Measurements from ENCODE around the gene DMP1. TPM values are rescaled to one million over a fixed set of nuclear protein-coding genes. Genes with fewer than 3 reads are reported as not detected.
"Not testable (repeated sequence)": the region's sequence is repeated elsewhere in the genome, so short reads cannot be mapped to it uniquely, and the experiment has no call there.

The DMP1 gene
- total RNA-seq, 1 experiment from 2014 or later, result not detected

DNA sequence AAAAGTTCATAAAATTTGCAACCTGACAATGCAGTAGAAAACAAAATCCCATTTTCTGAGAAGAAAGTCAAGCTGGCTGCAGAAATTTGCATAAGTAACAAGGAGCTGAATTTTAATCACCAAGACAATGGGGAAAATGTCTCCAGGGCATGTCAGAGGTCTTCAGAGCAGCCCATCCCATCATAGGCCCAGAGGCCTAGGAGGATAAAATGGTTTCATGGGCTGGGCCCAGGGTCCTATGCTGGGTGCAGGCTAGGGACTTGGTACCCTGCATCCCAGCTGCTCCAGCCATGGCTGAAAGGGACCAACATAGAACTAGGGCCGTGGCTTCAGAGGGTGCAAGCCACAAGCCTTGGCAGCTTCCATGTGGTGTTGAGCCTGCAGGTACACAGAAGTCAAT, 42.0 kb downstream of the DMP1 start:
- not testable (repeated sequence) for H3K36me3 ChIP-seq (ENCODE audit: insufficient read depth, low read length); H3K9me2 ChIP-seq (replicated peaks; ENCODE audit: insufficient read depth, low read length); H3K9me3 ChIP-seq (ENCODE audit: low read length); H3K4me2 ChIP-seq (ENCODE audit: low read depth, low read length, poor library complexity, severe bottlenecking); H4K20me1 ChIP-seq (ENCODE audit: insufficient read depth, low read depth, low read length); H3K79me2 ChIP-seq (ENCODE audit: low read length); H3K27ac ChIP-seq (ENCODE audit: low read length); H3K4me3 ChIP-seq (ENCODE audit: low read length); H3K9ac ChIP-seq (ENCODE audit: low read length); H3K4me1 ChIP-seq (ENCODE audit: low read length); DNase-seq; H3K27me3 ChIP-seq (ENCODE audit: low read length); H2AFZ ChIP-seq (ENCODE audit: low read length)

DNA sequence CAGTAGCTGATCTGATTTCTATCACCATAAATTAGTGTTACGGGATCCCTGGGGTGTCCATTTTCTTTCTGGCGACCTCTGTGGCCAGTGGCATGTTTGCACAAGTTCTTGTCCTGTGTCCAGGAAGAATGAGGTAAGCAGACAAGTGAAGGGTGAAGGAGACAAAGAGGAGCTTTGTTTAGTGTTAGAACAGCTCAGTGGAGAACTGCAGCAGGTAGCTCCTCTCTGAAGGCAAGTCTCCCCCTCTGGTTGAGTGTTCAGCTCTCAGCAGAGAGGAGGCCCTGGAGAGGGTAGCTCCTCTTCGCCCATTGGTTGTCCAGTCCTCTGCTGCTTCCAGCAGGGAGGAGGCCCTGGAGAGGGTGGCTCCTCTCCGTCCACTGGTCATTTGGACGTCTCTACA, 47.2 kb downstream of the DMP1 start:
- no peak overlapping the region for H3K4me3 ChIP-seq (ENCODE audit: low read length)
- H2AFZ ChIP-seq (ENCODE audit: low read length), result no peak overlapping the region
- no peak for DNase-seq
- H3K9me3 ChIP-seq (ENCODE audit: low read length), result no peaks in the 10 kb centered on the region
- H3K36me3 ChIP-seq (ENCODE audit: insufficient read depth, low read length), result no peaks in the 10 kb centered on the region
- H3K79me2 ChIP-seq (ENCODE audit: low read length), result no peaks in the 10 kb centered on the region
- H4K20me1 ChIP-seq (ENCODE audit: insufficient read depth, low read depth, low read length), result no peaks in the 10 kb centered on the region
- no peaks in the 10 kb centered on the region for H3K27me3 ChIP-seq (ENCODE audit: low read length)
- H3K4me2 ChIP-seq (ENCODE audit: low read depth, low read length, poor library complexity, severe bottlenecking), result no peak overlapping the region
- no peaks in the 10 kb centered on the region for H3K9me2 ChIP-seq (replicated peaks; ENCODE audit: insufficient read depth, low read length)
- H3K9ac ChIP-seq (ENCODE audit: low read length), result no peak overlapping the region
- H3K4me1 ChIP-seq (ENCODE audit: low read length), result no peaks in the 10 kb centered on the region
- H3K27ac ChIP-seq (ENCODE audit: low read length), result no peak overlapping the region

DNA sequence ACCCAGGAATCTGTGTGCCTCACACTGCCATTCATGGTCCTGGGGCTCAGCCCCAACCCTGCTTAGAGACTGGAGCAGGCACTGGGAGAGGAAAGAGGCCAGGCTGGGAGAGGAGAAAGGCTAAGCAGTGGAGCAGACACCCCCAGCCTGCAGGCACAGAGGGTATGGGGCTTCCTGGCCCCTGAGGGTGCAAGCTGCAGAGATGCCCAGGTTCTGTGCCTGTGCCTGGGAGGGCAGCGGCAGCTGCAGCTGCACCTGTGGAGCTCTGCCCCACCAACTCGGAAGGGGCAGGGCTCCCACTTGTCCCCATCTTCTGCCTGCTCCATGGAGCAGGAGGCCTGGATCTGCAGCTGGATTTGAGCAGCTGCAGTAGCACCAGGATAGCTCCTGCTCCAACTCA, 47.9 kb downstream of the DMP1 start:
- H3K9ac ChIP-seq (ENCODE audit: low read length), result no peak overlapping the region
- no peaks in the 10 kb centered on the region for H3K36me3 ChIP-seq (ENCODE audit: insufficient read depth, low read length)
- H3K9me3 ChIP-seq (ENCODE audit: low read length), result no peaks in the 10 kb centered on the region
- no peaks in the 10 kb centered on the region for H3K9me2 ChIP-seq (replicated peaks; ENCODE audit: insufficient read depth, low read length)
- DNase-seq, result no peak
- no peak overlapping the region for H3K4me3 ChIP-seq (ENCODE audit: low read length)
- no peaks in the 10 kb centered on the region for H3K79me2 ChIP-seq (ENCODE audit: low read length)
- no peak overlapping the region for H2AFZ ChIP-seq (ENCODE audit: low read length)
- no peak overlapping the region for H3K4me2 ChIP-seq (ENCODE audit: low read depth, low read length, poor library complexity, severe bottlenecking)
- H3K27ac ChIP-seq (ENCODE audit: low read length), result no peak overlapping the region
- no peaks in the 10 kb centered on the region for H3K4me1 ChIP-seq (ENCODE audit: low read length)
- no peaks in the 10 kb centered on the region for H4K20me1 ChIP-seq (ENCODE audit: insufficient read depth, low read depth, low read length)
- H3K27me3 ChIP-seq (ENCODE audit: low read length), result no peaks in the 10 kb centered on the region

DNA sequence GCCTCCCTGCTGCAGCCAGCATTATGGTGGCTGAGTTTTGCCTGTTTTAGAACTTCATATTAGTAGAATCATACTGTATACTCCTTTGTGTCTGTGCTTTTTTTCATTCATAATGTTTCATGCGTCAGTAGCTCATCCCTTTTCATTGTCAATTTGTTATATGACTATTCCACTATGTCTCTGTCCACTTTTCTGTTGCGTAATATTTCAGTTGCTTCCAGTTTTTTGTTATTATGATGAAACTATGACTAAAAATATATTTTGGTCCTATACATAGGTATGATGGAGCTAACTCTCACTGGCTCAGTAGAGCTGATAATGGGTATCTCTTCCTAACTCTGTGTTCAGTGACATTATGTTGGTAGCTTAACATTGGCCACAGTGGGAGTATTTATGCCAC, 48.3 kb downstream of the DMP1 start:
- no peaks in the 10 kb centered on the region for H3K4me1 ChIP-seq (ENCODE audit: low read length)
- H3K9me2 ChIP-seq (replicated peaks; ENCODE audit: insufficient read depth, low read length), result no peaks in the 10 kb centered on the region
- H3K27me3 ChIP-seq (ENCODE audit: low read length), result no peaks in the 10 kb centered on the region
- no peaks in the 10 kb centered on the region for H3K36me3 ChIP-seq (ENCODE audit: insufficient read depth, low read length)
- no peaks in the 10 kb centered on the region for H3K79me2 ChIP-seq (ENCODE audit: low read length)
- no peak overlapping the region for H3K9ac ChIP-seq (ENCODE audit: low read length)
- H3K4me2 ChIP-seq (ENCODE audit: low read depth, low read length, poor library complexity, severe bottlenecking), result no peak overlapping the region
- DNase-seq, result no peak
- no peak overlapping the region for H2AFZ ChIP-seq (ENCODE audit: low read length)
- H3K4me3 ChIP-seq (ENCODE audit: low read length), result no peak overlapping the region
- no peaks in the 10 kb centered on the region for H4K20me1 ChIP-seq (ENCODE audit: insufficient read depth, low read depth, low read length)
- H3K27ac ChIP-seq (ENCODE audit: low read length), result no peak overlapping the region
- no peaks in the 10 kb centered on the region for H3K9me3 ChIP-seq (ENCODE audit: low read length)

DNA sequence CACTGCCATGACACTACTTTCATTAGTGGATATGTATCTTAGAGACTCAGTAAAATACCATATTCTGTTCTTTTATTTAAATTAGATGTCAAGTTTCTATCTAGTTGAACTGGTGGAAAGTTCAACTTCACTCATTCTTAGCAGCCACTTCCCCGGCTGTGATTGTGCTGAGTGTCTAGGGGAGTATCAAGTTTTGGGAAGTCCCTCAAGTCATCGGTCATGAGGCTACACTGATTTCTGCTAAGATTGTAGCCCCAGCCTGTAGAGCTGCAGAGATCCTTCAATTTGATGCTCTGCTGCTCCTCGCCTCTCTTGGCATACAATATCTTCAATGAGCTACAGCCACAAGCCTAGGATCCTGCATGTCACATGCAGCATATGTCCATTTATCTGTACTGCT, 53.9 kb downstream of the DMP1 start:
- no peak overlapping the region for H2AFZ ChIP-seq (ENCODE audit: low read length)
- H3K4me1 ChIP-seq (ENCODE audit: low read length), result no peaks in the 10 kb centered on the region
- DNase-seq, result no peak
- no peaks in the 10 kb centered on the region for H3K9me2 ChIP-seq (replicated peaks; ENCODE audit: insufficient read depth, low read length)
- H3K9ac ChIP-seq (ENCODE audit: low read length), result no peak overlapping the region
- no peaks in the 10 kb centered on the region for H3K27me3 ChIP-seq (ENCODE audit: low read length)
- H3K4me2 ChIP-seq (ENCODE audit: low read depth, low read length, poor library complexity, severe bottlenecking), result no peak overlapping the region
- H3K27ac ChIP-seq (ENCODE audit: low read length), result no peak overlapping the region
- H3K36me3 ChIP-seq (ENCODE audit: insufficient read depth, low read length), result no peaks in the 10 kb centered on the region
- H3K4me3 ChIP-seq (ENCODE audit: low read length), result no peak overlapping the region
- no peaks in the 10 kb centered on the region for H3K9me3 ChIP-seq (ENCODE audit: low read length)
- no peaks in the 10 kb centered on the region for H4K20me1 ChIP-seq (ENCODE audit: insufficient read depth, low read depth, low read length)
- H3K79me2 ChIP-seq (ENCODE audit: low read length), result no peaks in the 10 kb centered on the region

DNA sequence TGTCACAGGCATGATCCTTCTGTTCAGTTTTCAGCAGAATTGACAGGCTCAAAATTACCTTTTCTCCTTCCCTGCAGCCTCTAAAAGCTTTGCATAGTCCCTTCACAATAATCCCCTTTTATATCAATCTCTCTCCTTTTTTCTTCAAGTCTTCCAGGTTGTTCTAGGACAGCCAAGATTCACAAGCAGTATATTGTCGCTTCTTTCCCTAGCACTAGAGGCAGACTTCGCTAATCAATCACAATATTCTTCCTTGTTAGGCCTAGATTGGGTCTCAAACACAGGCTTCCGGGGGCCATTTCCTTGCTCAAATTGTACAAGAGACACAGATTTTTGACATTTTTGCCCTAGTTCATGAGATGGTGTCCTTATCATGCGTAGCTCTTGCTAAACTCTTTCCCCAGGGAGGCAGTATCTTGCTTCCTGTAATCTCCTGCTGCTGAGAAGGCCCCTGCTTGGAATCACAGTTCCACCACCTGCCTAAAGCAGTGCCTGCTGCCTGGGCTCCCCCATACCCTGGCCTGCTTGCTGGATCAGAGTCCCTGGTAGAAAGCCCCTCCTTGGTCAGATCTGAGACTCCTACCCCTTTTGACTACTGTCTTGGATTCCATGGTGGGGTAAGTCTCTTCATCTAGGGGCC, 57.3 kb downstream of the DMP1 start:
- Histone ChIP-seq H3K9me3 (ENCODE audit: low read length) (no peaks in the 10 kb centered on the region), H3K4me2 (ENCODE audit: low read depth, low read length, poor library complexity, severe bottlenecking) (no peak overlapping the region), H3K9ac (ENCODE audit: low read length) (no peak overlapping the region), H3K4me1 (ENCODE audit: low read length) (no peaks in the 10 kb centered on the region), H3K27ac (ENCODE audit: low read length) (no peak overlapping the region), H2AFZ (ENCODE audit: low read length) (no peak overlapping the region), H3K9me2 (replicated peaks; ENCODE audit: insufficient read depth, low read length) (no peaks in the 10 kb centered on the region), H3K27me3 (ENCODE audit: low read length) (no peaks in the 10 kb centered on the region), H4K20me1 (ENCODE audit: insufficient read depth, low read depth, low read length) (no peaks in the 10 kb centered on the region), H3K36me3 (ENCODE audit: insufficient read depth, low read length) (no peaks in the 10 kb centered on the region), H3K79me2 (ENCODE audit: low read length) (no peaks in the 10 kb centered on the region), H3K4me3 (ENCODE audit: low read length) (no peak overlapping the region)
- DNase-seq, result no peak

Other genes starting within 250 kb of the DMP1 start
- gene NUDT9, start 227.7 kb upstream of the DMP1 start, total RNA-seq (2014; rRNA removed; shearing (Covaris generic); ENCODE audit: low replicate concordance), result 17.6 and 18.5 TPM in 2 replicates
- gene SPARCL1, start 120.9 kb upstream of the DMP1 start, total RNA-seq (2014; rRNA removed; shearing (Covaris generic); ENCODE audit: low replicate concordance), result 0.11 TPM in 1 of 2 replicates, not detected in the other
- not detected in 2 replicates for gene DSPP, start 41.8 kb upstream of the DMP1 start, total RNA-seq (2014; rRNA removed; shearing (Covaris generic); ENCODE audit: low replicate concordance)
- not detected in 2 replicates for gene IBSP, start 149.3 kb downstream of the DMP1 start, total RNA-seq (2014; rRNA removed; shearing (Covaris generic); ENCODE audit: low replicate concordance)
- gene MEPE, start 182.7 kb downstream of the DMP1 start, total RNA-seq (2014; rRNA removed; shearing (Covaris generic); ENCODE audit: low replicate concordance), result not detected in 2 replicates